ENCODE measurements around the gene FRAT2. TPM values are rescaled to one million over a fixed set of nuclear protein-coding genes. Genes with fewer than 3 reads are reported as not detected.

FRAT2 gene
- total RNA-seq, 1 donor from 2014 or later = 14.9 TPM

GRCh38 chr10:97336446-97336845 lies 1.9 kb upstream of the FRAT2 start:
- Histone ChIP-seq H3K36me3 (no peaks in the 10 kb centered on the region), H4K20me1 (ENCODE audit: low read depth) (peaks cover 35% of the 10 kb centered on the region), H3K4me1 (peaks cover 45% of the 10 kb centered on the region), H3K27me3 (no peaks in the 10 kb centered on the region), H3F3A (ENCODE audit: low read depth) (peaks cover 61% of the 10 kb centered on the region), H3K9ac (no peak overlapping the region), H3K4me2 (peak overlapping the region; percentile 98), H3K79me2 (ENCODE audit: low read depth) (peaks cover 29% of the 10 kb centered on the region), H3K9me3 (ENCODE audit: low read depth) (no peaks in the 10 kb centered on the region), H2AFZ (replicated peaks) (no peak overlapping the region), H3K27ac (peak overlapping the region; percentile 89), H3K4me3 (peak overlapping the region; percentile 37)
- H3K27me3 Mint-ChIP-seq (ENCODE audit: insufficient read depth, low read depth) = peaks cover 30% of the 10 kb centered on the region
- H3K4me1 Mint-ChIP-seq = peaks cover 42% of the 10 kb centered on the region
- no peaks in the 10 kb centered on the region for H3K36me3 Mint-ChIP-seq
- peak overlapping the region; percentile 79 for H3K4me3 Mint-ChIP-seq
- TF ChIP-seq EZH2phosphoT487 (IDR thresholded peaks at IDR 0.05) (no peak), EZH2 (IDR thresholded peaks at IDR 0.05) (no peak)
- TF ChIP-seq, protein P1, sequence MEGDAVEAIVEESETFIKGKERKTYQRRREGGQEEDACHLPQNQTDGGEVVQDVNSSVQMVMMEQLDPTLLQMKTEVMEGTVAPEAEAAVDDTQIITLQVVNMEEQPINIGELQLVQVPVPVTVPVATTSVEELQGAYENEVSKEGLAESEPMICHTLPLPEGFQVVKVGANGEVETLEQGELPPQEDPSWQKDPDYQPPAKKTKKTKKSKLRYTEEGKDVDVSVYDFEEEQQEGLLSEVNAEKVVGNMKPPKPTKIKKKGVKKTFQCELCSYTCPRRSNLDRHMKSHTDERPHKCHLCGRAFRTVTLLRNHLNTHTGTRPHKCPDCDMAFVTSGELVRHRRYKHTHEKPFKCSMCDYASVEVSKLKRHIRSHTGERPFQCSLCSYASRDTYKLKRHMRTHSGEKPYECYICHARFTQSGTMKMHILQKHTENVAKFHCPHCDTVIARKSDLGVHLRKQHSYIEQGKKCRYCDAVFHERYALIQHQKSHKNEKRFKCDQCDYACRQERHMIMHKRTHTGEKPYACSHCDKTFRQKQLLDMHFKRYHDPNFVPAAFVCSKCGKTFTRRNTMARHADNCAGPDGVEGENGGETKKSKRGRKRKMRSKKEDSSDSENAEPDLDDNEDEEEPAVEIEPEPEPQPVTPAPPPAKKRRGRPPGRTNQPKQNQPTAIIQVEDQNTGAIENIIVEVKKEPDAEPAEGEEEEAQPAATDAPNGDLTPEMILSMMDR (IDR thresholded peaks at IDR 0.05) = no peak
- no peaks in the 10 kb centered on the region for H3K9me3 Mint-ChIP-seq
- H3K27ac Mint-ChIP-seq = no peak overlapping the region
- no peak for DNase-seq (ENCODE audit: low spot score)

DNA sequence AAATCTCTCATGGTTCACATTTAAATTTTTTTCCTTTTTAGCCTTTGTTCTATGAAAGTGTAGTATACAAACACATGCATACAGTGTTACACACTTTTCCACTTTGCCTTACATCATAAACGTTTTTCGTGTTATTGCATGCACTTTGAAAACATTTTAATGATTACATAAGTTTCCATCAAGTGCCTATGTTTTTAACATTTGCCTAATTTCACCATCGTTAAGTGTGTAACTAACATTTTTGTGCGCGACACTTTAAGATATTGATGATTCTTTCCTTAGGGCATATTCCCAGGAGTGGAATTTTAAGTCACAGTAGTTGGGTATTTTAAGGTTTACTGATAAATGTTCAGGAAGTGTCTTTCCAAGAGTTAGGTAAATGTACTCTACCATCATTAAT lies 1.5 kb upstream of the FRAT2 start:
- H3F3A ChIP-seq (ENCODE audit: low read depth) = peaks cover 61% of the 10 kb centered on the region

GRCh38 chr10:97335188-97335619 lies 675 bp upstream of the FRAT2 start:
- Histone ChIP-seq H3K27me3 (no peaks in the 10 kb centered on the region), H3K36me3 (no peaks in the 10 kb centered on the region), H3F3A (ENCODE audit: low read depth) (peaks cover 62% of the 10 kb centered on the region), H3K4me2 (peak overlapping the region; percentile 98), H3K9me3 (ENCODE audit: low read depth) (no peaks in the 10 kb centered on the region), H3K9ac (no peak overlapping the region), H3K27ac (peak overlapping the region; percentile 94), H3K79me2 (ENCODE audit: low read depth) (peaks cover 41% of the 10 kb centered on the region), H2AFZ (replicated peaks) (peak overlapping the region; percentile 86), H4K20me1 (ENCODE audit: low read depth) (peaks cover 47% of the 10 kb centered on the region), H3K4me3 (peak overlapping the region; percentile 70), H3K4me1 (peaks cover 45% of the 10 kb centered on the region)
- H3K4me3 Mint-ChIP-seq = peak overlapping the region; percentile 79
- peak; percentile 72 for DNase-seq (ENCODE audit: low spot score)
- no peak overlapping the region for H3K27ac Mint-ChIP-seq
- peaks cover 3% of the 10 kb centered on the region for H3K36me3 Mint-ChIP-seq
- peaks cover 29% of the 10 kb centered on the region for H3K27me3 Mint-ChIP-seq (ENCODE audit: insufficient read depth, low read depth)
- peaks cover 44% of the 10 kb centered on the region for H3K4me1 Mint-ChIP-seq
- TF ChIP-seq, protein P1 (IDR thresholded peaks at IDR 0.05) = no peak
- no peak for TF ChIP-seq EZH2 (IDR thresholded peaks at IDR 0.05)
- TF ChIP-seq EZH2phosphoT487 (IDR thresholded peaks at IDR 0.05) = no peak
- H3K9me3 Mint-ChIP-seq = no peaks in the 10 kb centered on the region

More for the DNA sequence above, 1.5 kb upstream of the FRAT2 start:
- Histone ChIP-seq H3K79me2 (ENCODE audit: low read depth) (peaks cover 33% of the 10 kb centered on the region), H3K27me3 (no peaks in the 10 kb centered on the region), H3K36me3 (no peaks in the 10 kb centered on the region), H4K20me1 (ENCODE audit: low read depth) (peaks cover 39% of the 10 kb centered on the region), H2AFZ (replicated peaks) (no peak overlapping the region), H3K4me1 (peaks cover 45% of the 10 kb centered on the region), H3K27ac (no peak overlapping the region), H3K9ac (no peak overlapping the region), H3K4me3 (peak overlapping the region; percentile 37), H3K4me2 (peak overlapping the region; percentile 98), H3K9me3 (ENCODE audit: low read depth) (no peaks in the 10 kb centered on the region)
- peaks cover 44% of the 10 kb centered on the region for H3K4me1 Mint-ChIP-seq
- no peaks in the 10 kb centered on the region for H3K9me3 Mint-ChIP-seq
- peaks cover 3% of the 10 kb centered on the region for H3K36me3 Mint-ChIP-seq
- no peak for DNase-seq (ENCODE audit: low spot score)
- TF ChIP-seq EZH2 (IDR thresholded peaks at IDR 0.05) (no peak), EZH2phosphoT487 (IDR thresholded peaks at IDR 0.05) (no peak)
- TF ChIP-seq, protein P1 (IDR thresholded peaks at IDR 0.05) = no peak
- H3K27me3 Mint-ChIP-seq (ENCODE audit: insufficient read depth, low read depth) = peaks cover 30% of the 10 kb centered on the region
- peak overlapping the region; percentile 79 for H3K4me3 Mint-ChIP-seq
- H3K27ac Mint-ChIP-seq = no peak overlapping the region
